HL-60 (cell line): ENCODE measurements around the gene SH3RF1.

Experiments used
- GABPA ChIP-seq: IDR thresholded peaks from 2 replicates; pipeline ENCODE4 v1.6.1; 2012; ENCODE audit warnings: low read depth
- POLR2AphosphoS5 ChIP-seq: IDR thresholded peaks from 2 replicates; pipeline ENCODE4 v1.6.1; 2012; ENCODE audit warnings: low read depth
- TF ChIP-seq, protein P1 (sequence below): IDR thresholded peaks from one replicate; pipeline ENCODE4 v1.5.1; 2011; ENCODE audit warnings: low read length, control low read depth, inconsistent platforms; ENCODE audit not compliant: insufficient read depth

DNA sequence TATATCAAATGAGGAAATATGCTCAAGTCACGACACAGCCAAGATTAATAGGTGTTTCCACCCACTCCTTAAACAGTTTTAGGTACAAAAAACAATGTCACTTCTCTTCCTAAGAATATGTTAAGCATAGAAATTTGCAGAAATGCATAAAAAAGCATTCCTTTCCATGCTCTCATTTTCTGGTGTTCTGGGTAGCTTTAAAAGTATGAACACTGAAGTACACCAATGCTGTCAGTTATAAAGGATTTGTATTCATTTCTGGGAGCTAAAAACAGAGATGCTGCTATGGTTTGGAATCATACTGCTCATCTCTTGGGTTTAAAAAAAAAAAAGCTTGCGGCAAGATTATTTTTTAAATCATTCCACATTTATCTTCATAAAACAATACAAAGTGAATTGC, 20.8 kb downstream of the SH3RF1 start:
- TF ChIP-seq POLR2AphosphoS5 (no peak), GABPA (no peak)
- TF ChIP-seq, protein P1, sequence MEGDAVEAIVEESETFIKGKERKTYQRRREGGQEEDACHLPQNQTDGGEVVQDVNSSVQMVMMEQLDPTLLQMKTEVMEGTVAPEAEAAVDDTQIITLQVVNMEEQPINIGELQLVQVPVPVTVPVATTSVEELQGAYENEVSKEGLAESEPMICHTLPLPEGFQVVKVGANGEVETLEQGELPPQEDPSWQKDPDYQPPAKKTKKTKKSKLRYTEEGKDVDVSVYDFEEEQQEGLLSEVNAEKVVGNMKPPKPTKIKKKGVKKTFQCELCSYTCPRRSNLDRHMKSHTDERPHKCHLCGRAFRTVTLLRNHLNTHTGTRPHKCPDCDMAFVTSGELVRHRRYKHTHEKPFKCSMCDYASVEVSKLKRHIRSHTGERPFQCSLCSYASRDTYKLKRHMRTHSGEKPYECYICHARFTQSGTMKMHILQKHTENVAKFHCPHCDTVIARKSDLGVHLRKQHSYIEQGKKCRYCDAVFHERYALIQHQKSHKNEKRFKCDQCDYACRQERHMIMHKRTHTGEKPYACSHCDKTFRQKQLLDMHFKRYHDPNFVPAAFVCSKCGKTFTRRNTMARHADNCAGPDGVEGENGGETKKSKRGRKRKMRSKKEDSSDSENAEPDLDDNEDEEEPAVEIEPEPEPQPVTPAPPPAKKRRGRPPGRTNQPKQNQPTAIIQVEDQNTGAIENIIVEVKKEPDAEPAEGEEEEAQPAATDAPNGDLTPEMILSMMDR: no peak
